GM10847 (cell line): Measurements from ENCODE around the gene FAM78A.

ENCODE experiments used
- POLR2A ChIP-seq: IDR thresholded peaks from 2 replicates; pipeline ENCODE4 v1.6.1; 2011; ENCODE audit not compliant: insufficient read length; ENCODE audit errors: extremely low read depth

The FAM78A gene

DNA sequence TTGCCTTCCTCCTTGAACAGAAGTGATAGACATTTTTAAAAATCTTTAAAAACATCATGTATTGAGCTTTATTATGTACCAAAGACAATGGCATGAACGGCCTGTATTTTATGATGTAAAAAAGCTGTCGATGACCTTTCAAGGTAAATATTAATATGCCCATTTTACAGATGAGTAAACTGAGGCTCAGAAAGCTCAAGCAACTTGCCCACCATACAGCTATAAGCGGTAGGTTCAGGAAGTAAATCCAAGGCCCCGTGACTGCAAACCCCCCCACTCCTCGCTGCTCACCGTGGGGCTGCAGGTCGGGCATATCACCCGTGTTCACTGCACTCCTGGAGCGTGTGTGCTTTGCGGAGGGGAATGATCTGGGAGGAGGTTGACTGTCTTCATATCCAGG lies 16.6 kb upstream of the FAM78A start:
- no peak for TF ChIP-seq POLR2A

DNA sequence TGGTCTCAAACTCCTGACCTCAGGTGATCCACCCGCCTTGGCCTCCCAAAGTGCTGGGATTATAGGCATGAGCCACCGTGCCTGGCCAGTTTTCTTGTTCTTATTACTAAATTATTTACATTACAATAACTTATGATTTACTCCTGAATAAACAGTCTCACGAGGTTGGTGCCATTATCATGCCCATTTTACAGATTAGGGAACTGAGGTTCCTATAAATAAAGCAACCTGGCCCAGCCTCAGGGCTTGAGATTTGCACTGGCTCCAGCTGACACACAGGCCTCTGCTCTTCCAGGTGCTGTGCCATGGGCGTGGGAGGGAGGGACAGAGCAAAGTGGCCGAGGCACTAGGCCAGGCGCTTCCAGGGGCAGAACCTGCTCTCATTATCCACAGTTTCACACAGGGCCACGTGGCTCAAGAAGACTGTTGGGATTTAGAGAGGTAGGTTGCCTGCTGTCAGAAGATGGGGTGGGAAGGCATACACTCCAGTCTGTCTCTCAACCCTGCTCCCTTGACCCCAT lies 15.5 kb upstream of the FAM78A start:
- no peak for TF ChIP-seq POLR2A

DNA sequence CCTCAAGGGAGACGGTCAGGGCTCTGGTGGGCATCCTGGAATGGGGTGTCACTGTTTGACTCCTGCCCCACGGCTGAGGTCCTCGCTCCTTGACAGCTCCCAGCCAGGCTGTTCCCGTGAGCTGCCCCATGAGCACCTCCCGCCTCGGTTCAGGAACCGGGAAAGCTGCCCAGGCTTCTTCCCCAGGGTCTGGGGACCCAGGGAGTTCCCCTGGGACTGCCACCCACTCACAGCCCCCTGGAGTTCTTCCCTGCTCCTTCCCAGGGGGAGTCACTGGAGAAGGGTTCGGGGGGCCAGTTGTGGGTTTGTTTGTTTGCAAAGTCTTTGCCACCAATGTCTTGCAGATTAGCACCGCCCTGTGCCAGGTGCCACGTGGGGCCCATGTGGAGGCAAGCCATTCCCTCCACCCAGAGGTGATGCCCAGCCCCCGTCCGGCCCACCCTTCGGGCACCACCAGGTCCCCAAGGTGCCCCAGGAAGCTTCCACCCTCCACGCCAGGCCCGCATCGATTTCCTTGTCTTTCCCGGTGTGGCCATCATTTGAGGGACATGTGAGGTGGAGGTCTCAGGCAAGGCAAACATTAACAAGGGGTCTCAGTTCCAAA lies 14.6 kb upstream of the FAM78A start:
- TF ChIP-seq POLR2A, result no peak

DNA sequence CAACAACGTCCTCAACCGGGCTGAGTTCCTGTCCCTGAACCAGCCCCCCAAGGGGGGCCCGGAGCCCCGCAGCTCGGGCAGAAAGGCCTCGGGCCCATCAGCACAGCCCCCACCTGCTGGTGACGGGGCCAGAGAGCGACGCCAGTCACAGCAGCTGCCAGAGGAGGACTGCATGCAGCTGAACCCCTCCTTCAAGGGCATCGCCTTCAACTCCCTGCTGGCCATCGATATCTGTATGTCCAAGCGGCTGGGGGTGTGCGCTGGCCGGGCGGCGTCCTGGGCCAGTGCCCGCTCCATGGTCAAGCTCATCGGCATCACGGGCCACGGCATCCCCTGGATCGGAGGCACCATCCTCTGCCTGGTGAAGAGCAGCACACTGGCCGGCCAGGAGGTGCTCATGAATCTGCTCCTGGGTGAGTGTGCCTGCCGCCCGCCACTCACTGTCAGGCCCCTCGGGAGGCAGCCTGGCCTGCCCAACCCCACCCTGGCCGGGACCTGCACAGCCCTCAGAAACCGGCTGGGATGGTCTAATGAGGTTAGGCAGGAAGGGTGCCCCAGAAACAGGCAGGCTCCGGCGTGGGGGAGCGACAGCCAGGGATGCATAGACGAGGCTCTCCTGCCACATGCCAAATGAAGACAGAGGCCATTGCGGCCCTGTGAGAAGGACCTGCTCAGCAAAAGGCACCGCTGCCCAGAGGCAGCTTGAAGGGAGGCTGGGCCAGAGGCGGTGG lies 13.9 kb upstream of the FAM78A start:
- TF ChIP-seq POLR2A, result no peak

DNA sequence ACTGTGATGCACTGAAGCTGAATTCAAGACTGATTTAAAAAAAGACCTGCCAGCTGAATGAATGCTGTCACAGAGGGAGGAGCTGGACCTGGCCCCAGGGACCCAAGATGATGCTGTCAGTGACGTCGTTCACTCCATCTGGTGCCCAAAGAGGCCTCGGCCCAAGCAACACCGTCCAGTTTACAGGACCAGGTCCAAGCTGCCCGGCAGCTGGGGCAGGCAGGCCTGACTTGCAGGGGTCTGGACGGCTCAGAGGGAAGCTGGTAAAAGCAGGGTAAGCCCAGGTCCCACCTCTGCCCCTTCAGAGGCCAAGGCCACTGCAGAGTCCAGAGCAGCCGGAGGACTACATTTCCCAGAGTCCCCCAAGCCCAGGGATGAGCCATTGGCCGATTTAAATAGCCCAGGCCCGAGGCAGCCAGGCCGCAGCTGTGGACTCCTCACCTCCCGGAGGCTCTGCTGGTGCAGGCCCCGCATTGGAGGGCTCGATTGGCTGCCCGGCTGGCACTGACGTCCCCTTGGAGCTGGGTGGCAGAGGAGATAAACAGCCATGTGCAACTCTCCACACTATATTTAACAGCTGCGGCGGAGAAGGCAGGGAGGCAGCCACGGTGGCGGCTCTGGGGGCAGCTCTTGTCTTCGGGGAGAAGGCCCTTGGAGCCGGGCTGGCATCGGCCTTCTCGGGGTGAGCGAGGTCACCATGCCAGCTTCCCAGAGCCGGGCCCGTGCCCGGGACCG lies 13.2 kb upstream of the FAM78A start, which contains the start of gene PLPP7:
TSS of gene PLPP7 (plus strand) at position 423 of the 735 bp plus-strand sequence. CDS start at position 698, 275 bp downstream.
- TF ChIP-seq POLR2A, result no peak

DNA sequence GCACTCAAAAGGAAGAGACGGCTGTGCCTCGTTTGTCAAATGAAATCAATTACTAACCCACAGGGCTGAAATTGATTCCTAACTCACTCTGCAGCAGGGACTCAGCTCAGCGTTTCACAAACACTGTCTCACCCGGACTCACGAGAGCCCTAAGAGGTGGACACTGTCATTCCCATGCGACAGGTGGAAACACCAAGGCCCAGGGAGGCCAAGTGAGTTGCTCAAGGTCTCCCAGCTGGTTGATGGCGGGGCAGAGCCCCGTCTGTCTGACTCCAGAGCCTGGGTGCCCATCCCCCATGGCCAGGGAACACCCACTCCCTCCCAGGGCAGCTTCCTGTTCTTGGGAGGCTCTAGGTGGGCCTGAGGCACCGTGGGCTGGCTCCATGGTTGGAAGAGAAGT lies 11.9 kb upstream of the FAM78A start:
- no peak for TF ChIP-seq POLR2A

DNA sequence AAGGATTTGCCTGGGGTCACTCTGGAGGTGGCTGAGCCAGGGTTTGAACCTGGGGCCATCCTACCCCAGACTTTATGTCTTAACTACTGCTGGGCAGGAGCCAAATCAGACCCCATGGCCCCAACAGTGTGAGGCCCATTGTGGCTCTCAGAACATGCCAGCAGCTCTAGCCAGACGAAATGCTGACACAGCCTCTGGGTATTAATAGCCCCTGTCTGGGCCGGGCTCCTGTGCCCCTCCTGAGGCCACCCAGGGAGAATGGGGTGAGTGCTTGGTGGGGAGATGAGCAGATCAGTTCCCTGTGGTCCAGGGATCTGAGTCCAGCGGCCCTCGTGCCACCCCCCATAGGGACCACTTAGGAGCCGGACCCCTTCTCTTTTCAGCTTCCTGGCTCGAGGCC lies 11.0 kb upstream of the FAM78A start:
- no peak for TF ChIP-seq POLR2A

DNA sequence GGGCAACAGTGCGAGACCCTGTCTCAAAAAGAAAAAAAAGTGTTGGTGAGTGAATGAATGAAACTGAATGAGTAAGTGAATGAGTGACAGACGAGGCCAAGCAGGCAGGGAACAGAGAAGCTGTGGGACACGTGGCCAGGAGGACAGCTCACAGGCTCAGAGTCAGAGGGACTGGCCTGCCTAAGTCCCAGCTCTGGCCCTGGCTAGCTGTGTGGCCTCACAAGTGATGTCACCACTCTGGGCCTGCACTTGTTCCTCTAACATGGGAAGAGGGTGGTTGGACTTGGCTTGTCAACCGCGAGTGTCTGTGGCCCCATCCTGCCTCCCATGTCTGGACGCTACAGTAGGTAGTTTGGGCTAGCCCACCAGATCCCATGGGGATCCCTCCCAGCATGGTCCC lies 8.5 kb upstream of the FAM78A start:
- no peak for TF ChIP-seq POLR2A

DNA sequence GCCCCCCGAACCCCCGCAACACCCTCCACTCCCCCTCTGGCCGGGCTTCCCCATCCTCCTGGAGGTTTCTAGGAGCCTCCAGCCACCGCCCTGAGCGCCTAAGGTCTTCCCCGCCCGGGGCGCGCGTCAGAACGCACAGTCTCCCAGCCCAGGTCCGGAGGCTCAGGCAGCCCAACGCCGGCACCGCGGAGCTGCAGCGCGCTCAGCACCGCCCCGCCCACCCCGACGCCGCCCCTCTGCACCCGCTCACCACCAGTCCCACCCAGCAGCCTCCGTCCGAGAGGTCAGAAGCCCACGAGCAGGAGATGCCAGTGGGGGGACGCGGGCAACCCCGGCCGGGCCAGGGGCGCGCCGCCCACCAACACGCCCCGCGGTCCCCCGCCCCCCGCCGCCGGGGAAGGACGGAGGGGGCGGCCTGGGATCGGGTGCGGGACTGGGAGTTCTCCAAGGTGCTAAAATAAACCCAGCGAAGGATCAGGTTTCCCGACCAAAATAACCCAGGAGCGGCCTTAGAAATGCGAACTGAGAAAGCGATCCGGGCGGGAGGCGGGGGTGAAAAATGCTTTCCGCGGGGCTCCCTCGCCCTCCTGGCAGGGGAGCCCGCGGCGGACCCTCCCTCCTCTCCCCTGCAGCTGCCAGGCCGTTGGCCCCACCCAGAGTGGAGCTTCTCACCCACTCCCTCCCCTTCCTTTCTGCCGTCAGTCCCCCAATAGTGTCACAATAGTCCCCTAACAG lies 6.5 kb upstream of the FAM78A start:
- TF ChIP-seq POLR2A, result no peak

DNA sequence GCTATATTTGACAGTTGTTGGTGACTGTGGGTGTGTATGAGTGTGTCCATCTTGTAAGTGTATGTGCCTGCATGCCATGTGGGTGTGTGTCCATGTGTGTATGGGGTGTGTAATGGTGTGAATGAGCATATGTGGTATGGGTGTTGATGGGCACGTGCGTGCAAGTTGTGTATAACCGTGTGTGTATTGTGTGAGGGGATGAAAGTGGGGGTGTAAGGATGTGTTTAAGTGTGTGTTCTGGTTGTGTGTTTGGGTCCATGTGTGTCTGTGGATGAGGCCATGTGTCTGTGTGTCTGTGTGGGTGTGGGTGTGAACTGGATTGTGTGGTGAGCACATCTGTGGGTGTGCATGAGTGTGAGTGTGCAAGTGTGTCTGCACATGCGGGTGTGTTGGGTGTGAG lies 5.9 kb upstream of the FAM78A start:
- TF ChIP-seq POLR2A, result no peak

DNA sequence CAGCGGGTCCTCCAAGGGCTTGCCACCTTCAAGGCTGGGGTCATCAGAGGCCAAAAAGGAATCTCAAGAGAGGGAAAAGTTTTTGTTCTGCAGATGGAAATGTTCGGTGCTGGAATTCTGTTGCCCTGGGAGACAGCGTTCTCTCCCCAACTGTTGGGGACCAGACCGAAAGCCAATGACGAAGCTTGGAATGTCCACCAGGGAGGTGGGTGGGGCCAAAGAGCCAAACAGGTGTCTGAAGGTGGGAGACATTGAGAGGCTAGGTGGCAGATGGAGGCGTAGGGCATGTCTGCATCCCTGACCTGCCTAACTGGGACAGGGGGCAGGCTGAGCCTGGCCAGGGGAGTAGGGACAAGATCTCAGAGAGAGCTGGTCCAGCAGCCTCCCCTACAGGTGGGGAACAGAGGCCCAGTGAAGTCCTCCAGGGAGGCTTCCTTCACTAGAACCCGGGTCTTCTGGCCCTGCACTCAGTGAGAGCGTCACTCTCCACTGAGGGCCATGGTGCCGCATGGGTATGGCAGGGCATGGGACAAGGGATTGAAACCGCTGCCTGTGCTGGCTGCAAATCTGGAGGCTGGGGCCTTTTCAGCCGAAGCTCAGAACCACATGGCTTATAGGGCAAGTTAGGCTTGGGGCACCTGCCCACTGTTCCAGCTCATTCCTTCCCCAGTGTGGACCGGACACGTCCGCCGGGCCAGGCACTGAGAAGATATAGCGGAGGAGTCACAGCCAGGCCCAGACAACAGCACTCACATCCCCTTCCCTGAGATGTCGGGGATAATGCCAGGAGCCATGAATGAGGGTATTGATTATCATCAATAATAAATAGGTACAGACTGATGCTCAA lies 5.0 kb upstream of the FAM78A start:
- TF ChIP-seq POLR2A, result no peak

DNA sequence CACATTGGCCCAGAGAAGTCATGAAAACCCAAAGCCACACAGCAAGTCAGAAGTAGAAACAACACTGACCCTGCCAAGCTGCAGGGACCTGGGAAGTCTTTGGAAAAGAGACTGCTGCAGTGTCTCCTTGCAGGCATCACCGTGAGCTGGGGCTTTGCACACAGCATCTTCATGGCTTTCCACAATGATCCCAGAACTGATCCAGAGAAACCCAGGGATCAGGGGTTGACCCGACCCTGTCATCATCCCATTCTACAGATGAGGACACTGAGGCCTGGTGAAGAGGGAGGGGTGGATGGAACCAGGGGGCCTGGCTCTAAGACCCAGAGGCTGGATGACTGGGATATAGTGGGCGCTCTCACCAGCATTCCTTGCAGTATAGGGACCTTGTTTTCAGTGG lies 4.3 kb upstream of the FAM78A start:
- no peak for TF ChIP-seq POLR2A

DNA sequence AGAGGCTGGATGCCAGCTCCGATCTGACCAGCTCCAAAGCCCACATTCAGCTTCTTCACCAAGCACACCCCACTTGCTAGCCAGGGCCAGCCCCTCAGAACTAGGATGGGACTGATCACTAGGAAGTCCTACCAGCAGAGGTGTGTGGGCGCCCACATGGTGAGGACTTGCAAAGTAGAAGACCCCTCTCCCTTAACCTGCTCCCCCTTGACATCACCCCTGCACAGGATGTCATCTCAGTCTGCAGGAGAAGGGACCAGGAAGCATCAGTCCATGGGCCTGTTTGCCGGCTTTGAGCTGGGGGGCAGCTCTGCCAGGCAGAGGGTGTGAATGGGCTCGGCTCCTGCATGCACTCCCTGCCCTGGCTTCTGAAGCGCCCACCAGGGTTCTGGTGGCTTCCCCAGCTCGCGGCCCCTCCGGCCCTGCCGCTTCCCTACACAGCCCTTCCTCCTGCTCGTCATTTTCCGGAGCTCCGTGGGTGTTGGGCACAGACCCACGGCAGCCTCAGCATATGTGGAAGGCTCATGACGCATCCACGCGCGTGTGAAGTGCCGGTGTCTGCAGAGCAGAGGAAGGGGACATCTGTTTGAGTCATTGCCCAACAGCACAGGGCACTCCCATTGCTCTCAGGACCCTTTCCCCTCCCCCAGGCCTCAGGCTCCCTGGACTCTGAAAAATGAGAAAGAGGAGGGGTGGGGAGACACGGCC lies 3.7 kb upstream of the FAM78A start:
- no peak for TF ChIP-seq POLR2A
